HG02642 (cell line): Measurements from ENCODE around the gene AGRN.
"Not testable (repeated sequence)": the region's sequence is repeated elsewhere in the genome, so short reads cannot be mapped to it uniquely, and the experiment has no call there.

Experiments used
- ATAC-seq: cut with Tn5 transposase; IDR thresholded peaks from one replicate; pipeline ENCODE4 v1.9.1; 2021; ENCODE audit warnings: mild to moderate bottlenecking; ENCODE audit not compliant: unreplicated experiment, poor library complexity

AGRN gene

DNA sequence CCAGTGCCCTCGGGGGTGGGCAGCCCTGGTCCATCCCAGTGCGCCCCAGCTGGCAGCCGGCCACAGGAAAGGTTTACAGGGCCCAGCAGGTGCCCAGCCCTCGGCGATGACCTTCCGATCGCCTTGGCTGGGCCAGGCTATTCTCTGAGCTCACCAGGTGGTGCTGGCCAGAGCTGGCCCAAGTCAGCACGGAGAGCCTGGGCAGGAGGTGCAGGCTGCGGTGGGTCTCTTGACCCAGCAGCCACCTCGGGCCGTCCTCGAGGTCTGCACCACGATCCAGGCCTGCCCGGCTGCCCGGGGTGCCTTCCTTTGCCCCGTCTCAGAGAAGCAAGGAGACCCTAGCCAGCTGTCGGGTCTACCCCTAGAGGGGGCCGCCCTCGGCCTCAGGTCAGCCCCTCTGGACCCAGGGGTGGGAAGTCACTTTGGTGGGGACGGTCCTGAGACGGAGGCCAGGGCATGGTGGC lies 38.4 kb upstream of the AGRN start:
- no peak for ATAC-seq

- no peak for ATAC-seq
Measured at GRCh38 chr1:981955-982558, 37.9 kb upstream of the AGRN start, which contains the start of gene PERM1. PERM1 (minus strand) TSS chr1:982093; CDS start chr1:981029, 1,064 bp downstream.

DNA sequence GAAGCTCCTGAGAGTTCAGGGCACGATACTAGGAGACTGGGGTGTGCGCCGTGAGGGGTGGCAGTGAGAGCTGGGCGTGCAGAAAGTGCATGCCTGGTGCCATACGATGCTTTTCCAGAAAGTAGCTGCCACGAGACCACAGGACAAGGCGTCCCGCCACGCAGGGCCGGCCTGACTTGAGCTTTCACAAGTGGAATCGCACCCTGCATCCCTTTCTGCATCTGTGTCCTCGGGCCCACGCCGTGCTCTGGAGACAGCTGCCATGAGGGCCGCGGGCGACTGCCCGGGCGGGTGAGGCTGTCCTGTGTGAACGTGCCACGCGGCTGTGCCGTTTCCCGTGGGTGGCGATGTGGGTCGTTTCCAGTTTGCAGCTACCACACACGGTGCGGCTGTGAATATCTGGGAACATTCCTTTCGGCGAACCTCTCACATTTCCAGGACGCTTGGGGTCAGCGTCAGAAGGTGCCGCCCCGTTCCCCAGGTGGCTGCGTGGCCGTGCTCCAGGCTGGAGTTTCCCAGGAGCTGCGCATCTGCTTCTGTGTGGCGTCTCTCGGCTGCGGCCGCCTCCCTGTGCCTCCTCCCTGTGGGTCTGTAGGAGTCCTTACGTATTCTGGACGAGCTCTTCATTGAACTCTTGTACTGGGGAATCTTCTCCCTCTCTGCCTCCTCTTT lies 37.0 kb upstream of the AGRN start:
- ATAC-seq = no peak

GRCh38 chr1:983798-984475 lies 36.0 kb upstream of the AGRN start:
- peak; percentile 46 for ATAC-seq

GRCh38 chr1:984476-984814 lies 35.5 kb upstream of the AGRN start:
- ATAC-seq = no peak

DNA sequence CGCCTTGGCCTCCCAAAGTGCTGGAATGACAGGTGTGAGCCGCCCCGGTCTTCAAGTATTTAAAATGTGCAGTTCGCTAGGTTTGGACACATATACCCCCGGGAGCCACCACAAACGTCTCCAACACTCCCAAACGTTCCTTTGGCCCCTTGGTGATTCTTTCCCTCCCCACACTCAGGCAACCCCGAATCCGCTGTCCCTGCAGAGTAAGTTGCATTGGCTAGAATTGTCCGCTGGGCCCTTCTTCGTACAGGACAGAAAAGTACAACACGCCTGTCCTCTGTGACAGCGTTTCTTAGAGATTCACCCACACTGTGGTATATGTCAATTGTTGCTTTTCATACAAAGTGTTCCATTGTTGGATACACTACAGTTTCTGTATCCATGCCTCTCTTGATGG lies 34.8 kb upstream of the AGRN start:
- ATAC-seq = no peak

DNA sequence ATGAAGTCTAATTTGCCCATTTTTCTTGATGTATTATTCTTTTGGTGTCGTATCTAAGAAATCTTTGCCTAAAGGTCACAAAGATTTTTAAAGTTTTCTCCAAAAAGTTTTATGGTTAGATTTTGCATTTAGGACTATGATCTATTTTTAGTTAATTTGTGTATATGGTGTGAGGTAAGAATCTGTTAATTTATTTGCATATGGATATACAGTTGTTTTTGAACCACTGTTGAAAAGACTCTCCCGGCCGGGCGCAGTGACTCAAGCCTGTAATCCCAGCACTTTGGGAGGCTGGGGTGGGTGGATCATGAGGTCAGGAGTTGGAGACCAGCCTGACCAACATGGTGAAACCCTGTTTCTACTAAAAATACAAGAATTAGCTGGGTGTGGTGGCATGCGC lies 31.9 kb upstream of the AGRN start:
- not testable (repeated sequence) for ATAC-seq

DNA sequence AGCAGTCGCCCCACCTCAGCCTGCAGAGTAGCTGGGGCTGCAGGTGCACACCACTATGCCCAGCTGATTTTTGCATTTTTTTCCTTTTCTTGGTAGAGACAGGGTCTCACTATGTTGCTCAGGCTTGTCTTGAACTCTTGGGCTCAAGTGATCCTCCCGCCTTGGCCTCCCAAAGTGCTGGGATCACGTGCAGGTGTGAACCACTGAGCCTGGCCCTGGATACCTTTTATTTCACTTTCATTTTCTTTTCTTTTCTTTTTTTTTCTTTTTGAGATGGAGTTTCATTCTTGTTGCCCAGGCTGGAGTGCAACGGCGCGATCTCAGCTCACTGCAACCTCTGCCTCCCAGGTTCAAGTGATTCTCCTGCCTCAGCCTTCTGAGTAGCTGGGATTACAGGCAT lies 28.6 kb upstream of the AGRN start:
- ATAC-seq = not testable (repeated sequence)

DNA sequence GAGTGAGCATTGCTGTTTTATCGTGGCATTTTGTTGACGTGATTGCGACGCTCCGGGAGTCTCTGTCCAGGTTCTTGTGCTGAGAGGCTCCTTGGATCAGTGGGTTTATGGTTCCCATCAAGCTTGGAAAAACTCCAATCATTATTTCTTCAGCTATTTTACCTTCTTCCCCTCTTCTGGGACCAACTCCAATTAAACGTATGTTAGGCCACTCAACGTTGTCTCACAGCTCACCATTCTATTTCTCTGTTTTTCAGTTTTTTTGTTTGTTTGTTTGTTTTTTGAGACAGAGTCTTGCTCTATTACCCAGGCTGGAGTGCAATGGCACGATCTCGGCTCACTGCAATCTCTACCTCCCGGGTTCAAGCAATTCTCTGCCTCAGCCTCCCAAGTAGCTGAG lies 28.0 kb upstream of the AGRN start:
- no peak for ATAC-seq

DNA sequence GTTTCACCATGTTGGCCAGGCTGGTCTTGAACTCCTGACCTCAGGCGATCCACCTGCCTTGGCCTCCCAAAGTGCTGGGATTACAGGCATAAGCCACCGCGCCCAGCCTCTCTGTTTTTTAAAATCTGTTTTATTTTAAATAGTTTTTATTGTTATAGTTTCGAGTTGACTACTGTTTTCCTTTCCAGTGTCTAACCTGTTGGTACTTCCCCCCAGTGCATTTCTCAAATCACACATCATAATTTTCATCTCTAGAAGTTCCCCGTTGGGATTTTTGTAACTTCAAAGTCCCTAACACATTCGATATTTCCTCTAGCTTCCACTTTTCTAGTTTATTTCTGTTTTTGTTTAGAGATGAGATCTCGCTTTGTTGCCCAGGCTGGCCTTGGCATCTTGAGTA lies 27.6 kb upstream of the AGRN start:
- ATAC-seq = no peak

GRCh38 chr1:993379-993995 lies 26.4 kb upstream of the AGRN start:
- no peak for ATAC-seq

- not testable (repeated sequence) for ATAC-seq
Measured at GRCh38 chr1:994546-994945, 25.4 kb upstream of the AGRN start.

DNA sequence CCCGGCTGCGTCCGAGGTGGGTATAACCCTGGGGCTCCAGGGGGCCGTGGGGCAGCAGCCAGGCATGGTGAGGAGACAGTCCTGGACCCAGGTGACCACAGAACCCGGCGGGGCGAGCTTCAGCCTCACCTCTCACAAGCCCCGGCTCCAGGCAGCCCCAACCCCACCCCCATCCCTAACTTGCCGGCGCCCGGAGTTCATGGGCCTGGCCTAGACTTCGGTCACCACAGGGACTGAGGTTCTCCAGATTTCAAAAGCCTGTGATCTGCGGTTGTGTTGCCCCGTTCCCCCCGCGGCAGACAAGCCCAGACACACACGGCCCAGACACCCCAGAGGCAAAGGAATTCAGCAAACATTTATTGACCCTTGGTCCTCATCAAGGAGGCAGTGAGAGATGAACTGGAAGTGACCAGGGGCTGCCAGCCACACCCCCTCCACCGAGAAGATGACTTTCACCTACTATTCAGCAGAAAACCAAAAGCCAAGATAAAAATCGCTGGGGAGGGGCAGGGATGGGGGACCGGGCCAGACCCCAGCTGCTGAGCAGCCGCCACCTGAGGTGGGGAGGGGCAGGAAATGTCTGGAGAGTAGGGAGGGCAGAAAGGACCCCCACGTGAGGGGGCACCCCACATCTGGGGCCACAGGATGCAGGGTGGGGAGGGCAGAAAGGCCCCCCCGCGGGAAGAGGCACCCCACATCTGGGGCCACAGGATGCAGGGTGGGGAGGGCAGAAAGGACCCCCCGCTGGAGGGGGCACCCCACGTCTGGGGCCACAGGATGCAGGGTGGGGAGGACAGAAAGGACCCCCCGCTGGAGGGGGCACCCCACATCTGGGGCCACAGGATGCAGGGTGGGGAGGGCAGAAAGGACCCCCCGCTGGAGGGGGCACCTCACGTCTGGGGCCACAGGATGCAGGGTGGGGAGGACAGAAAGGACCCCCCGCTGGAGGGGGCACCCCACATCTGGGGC lies 24.0 kb upstream of the AGRN start:
- ATAC-seq = no peak

DNA sequence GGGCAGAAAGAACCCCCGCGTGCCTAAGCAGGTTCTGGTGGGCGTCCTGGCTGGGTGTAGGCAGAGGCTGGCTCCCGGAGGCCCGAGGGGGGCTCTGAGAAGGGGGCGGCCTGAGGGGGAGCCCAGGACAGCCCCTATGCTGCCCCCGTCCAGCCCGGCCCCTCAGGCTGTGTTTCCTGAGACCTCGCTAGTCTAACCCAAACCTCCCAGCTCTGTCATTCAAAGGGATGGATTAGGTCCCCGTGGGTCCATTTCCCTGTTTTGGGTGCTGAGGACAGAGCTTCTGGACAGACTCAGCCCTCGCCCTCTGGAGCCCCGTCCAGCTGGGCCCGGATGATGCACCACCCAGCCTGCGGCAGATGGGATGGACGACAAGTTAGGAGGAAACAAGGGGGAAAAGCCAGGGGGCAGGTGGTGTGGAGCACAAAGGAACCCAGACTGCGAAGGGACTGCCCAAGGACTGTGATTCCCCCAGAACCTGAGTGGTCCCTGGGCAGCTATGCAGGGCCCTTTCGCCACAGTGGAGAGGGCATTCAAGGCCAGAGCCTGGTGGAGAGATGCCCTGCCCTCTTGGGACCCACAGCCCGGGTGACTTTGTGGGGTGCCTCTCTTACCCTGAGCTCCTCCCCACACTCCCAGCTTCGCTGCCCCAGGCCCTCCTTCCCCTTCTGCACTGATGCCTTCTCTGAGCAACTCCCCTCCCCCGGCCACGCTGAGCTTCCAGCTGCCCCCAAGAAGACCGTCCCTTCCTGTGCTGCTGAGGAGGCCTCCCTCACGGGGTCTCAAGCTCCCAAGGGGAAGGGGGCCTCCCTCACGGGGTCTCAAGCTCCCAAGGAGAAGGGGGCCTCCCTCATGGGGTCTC lies 22.8 kb upstream of the AGRN start:
- no peak for ATAC-seq

DNA sequence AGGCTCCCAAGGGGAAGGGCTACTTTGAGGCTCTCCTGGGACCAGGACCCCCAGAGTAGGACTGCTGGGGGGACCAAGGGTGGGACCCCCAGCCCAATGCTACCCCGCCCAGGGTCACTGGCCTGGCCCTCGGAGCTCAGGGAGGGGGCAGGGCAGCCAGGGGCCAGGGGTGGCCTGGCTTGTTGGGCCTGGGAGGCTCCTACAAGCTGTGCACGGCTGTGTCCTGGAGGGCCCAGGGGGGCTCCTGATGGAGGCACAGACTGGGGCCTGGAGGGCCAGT lies 22.3 kb upstream of the AGRN start:
- ATAC-seq = no peak

DNA sequence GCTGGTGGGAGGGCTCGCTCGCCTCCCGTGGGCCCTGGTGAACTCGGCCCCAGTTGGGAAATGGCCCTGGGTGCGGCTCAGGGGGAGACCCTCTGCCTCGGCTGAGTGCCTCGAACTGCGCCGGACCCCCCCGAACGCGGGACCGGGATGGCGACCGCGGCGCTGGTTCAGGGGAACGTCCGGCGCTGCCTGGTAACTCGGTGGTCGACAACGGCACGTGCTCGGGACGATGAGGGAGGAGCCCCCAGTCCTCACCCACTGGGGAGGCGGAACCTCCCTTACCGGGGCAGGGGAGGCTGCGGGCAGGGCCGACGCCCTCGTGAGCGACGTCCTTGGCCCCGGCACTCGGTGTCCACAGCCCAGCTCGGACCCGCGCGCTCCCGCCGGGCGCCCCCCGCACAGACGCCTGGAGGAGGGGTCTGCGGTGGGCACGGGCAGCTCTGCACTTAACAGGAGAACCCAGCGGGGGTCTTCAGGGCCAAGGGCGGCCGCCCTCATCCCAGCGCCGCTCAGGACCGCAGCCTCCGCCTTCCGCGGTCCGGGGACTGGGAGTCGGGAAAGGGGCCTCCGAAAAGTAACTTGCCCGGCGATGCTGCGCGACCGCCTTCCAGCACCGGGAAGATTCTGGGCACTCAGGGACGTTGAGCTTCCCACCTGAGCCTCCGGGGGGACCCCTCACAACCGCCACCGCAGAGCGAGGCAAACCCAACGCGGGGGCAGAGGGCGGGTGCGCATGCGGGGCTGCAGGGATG lies 21.8 kb upstream of the AGRN start:
- no peak for ATAC-seq

DNA sequence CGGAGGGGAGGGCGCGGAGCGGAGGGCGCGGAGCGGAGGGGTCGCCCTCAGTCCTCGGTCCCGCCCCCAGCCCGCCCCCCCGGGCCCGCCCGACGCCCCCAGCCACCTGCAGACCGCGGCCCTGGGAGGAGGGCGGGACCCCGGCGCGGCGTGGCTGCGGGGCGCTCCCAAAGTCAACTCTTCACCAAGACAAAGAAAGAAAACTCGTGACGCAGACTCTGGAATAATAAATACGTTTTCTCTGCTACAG lies 21.2 kb upstream of the AGRN start:
- ATAC-seq = no peak

- ATAC-seq = no peak
Measured at GRCh38 chr1:998995-999724, 20.8 kb upstream of the AGRN start.
